GM12878 (cell line): ENCODE results near the gene IGF1R.

Experiments used
- CTCF ChIP-seq, 3 experiments: IDR thresholded peaks in 2 of 3; conservative IDR thresholded peaks in 1 of 3; 2 replicates each; pipeline ENCODE4 v1.5.1; 2011; ENCODE audit warnings: low read depth in 3 of 3, low read length in 3 of 3, mild to moderate bottlenecking in 3 of 3, control low read depth in 2 of 3, moderate library complexity in 2 of 3, inconsistent platforms in 1 of 3, mixed read lengths in 1 of 3; ENCODE audit not compliant: control insufficient read depth in 2 of 3, insufficient read depth in 1 of 3; ENCODE audit errors: extremely low read depth in 1 of 3
- PBX3 ChIP-seq: IDR thresholded peaks from 2 replicates; pipeline ENCODE4 v1.6.1; 2011; ENCODE audit warnings: mild to moderate bottlenecking, low read depth, low read length, moderate library complexity; ENCODE audit not compliant: insufficient replicate concordance
- SREBF2 ChIP-seq: IDR thresholded peaks from 2 replicates; pipeline ENCODE4 v1.6.1; 2012; ENCODE audit warnings: mild to moderate bottlenecking, low read length

- TF ChIP-seq SREBF2 (no peak), CTCF (IDR thresholded peaks at IDR 0.05 in 2 of 3, conservative IDR thresholded peaks at IDR 0.05 in 1 of 3; ENCODE audit: control insufficient read depth in 2 of 3, extremely low read depth in 1 of 3, insufficient read depth in 1 of 3, low read depth in 3 of 3, low read length in 3 of 3) (no peak), PBX3 (no peak)
These were observed 18.5 kb downstream of the IGF1R start for GRCh38 chr15:98666841-98667240.
